ENCODE data around the gene SLC30A5. TPM values are rescaled to one million over a fixed set of nuclear protein-coding genes. Genes with fewer than 3 reads are reported as not detected.

Gene SLC30A5
- total RNA-seq, 1 donor from 2014 or later = 37.1 TPM

Small RNA genes lying within 50 kb of the gene (small RNA-seq; reads per million reads assigned to genes)
- not detected for gene SNORA50D (ENCODE audit: low replicate concordance)
- gene SUMO2P4 (ENCODE audit: low replicate concordance) = not detected

Other genes starting within 250 kb of the SLC30A5 start
- 14.0 TPM for gene CCNB1, start 73.1 kb downstream of the SLC30A5 start, total RNA-seq
- 11.1 TPM for gene CENPH, start 95.6 kb downstream of the SLC30A5 start, total RNA-seq
- 27.8 TPM for gene CDK7, start 140.9 kb downstream of the SLC30A5 start, total RNA-seq
- gene CCDC125, start 238.8 kb downstream of the SLC30A5 start, total RNA-seq = 5.4 TPM